Mesendoderm (in vitro differentiated cells): ENCODE data around the gene FILIP1.

Source experiments
- DNase-seq: peaks from one replicate; pipeline ENCODE4 v3.0.0; 2013
- H2AK5ac ChIP-seq: 2 replicates; pipeline ENCODE4 v1.6.1; 2013; ENCODE audit warnings: low read length, inconsistent platforms
- H2BK120ac ChIP-seq: 2 replicates; pipeline ENCODE4 v1.6.1; 2013; ENCODE audit warnings: low read depth, mild to moderate bottlenecking, low read length, moderate library complexity, mixed read lengths
- H2BK15ac ChIP-seq: replicated peaks from 2 replicates; pipeline ENCODE4 v1.6.1; 2013; ENCODE audit warnings: low read depth, mild to moderate bottlenecking, moderate library complexity
- H2BK5ac ChIP-seq: 2 replicates; pipeline ENCODE4 v1.6.1; 2013; ENCODE audit warnings: low read length, inconsistent platforms
- H3K18ac ChIP-seq: 2 replicates; pipeline ENCODE4 v1.6.1; 2013; ENCODE audit warnings: mild to moderate bottlenecking, low read length, mixed read lengths
- H3K23ac ChIP-seq: one replicate; pipeline ENCODE4 v1.6.1; 2013; ENCODE audit warnings: low read length
- H3K27ac ChIP-seq: 2 replicates; pipeline ENCODE4 v1.5.1; 2013; ENCODE audit warnings: low read depth, mild to moderate bottlenecking, inconsistent platforms, low read length, moderate library complexity
- H3K27me3 ChIP-seq: 2 replicates; pipeline ENCODE4 v1.6.1; 2013; ENCODE audit warnings: low read length, control low read depth, mild to moderate bottlenecking, inconsistent platforms; ENCODE audit not compliant: insufficient read depth, poor library complexity
- H3K36me3 ChIP-seq: 2 replicates; pipeline ENCODE4 v1.6.1; 2013; ENCODE audit warnings: low read length, inconsistent platforms; ENCODE audit not compliant: control insufficient read depth, insufficient read depth
- H3K4ac ChIP-seq: one replicate; pipeline ENCODE4 v1.6.1; 2013; ENCODE audit warnings: low read depth, mild to moderate bottlenecking, low read length, moderate library complexity
- H3K4me1 ChIP-seq: 2 replicates; pipeline ENCODE4 v1.6.1; 2013; ENCODE audit warnings: low read depth, low read length, inconsistent platforms; ENCODE audit not compliant: control insufficient read depth
- H3K4me2 ChIP-seq: 2 replicates; pipeline ENCODE4 v1.6.1; 2013; ENCODE audit warnings: low read length
- H3K4me3 ChIP-seq: 2 replicates; pipeline ENCODE4 v1.5.1; 2013; ENCODE audit warnings: mild to moderate bottlenecking, low read length
- H3K56ac ChIP-seq: one replicate; pipeline ENCODE4 v1.6.1; 2013; ENCODE audit warnings: low read length
- H3K79me1 ChIP-seq: 2 replicates; pipeline ENCODE4 v1.6.1; 2013; ENCODE audit warnings: low read length, inconsistent platforms
- H3K79me2 ChIP-seq: 2 replicates; pipeline ENCODE4 v1.6.1; 2013; ENCODE audit warnings: mild to moderate bottlenecking, low read length; ENCODE audit not compliant: control insufficient read depth, insufficient read depth
- H3K9ac ChIP-seq: 2 replicates; pipeline ENCODE4 v1.6.1; 2013; ENCODE audit warnings: low read length, inconsistent platforms
- H4K5ac ChIP-seq: one replicate; pipeline ENCODE4 v1.6.1; 2013; ENCODE audit warnings: low read length
- H4K8ac ChIP-seq: one replicate; pipeline ENCODE4 v1.6.1; 2013; ENCODE audit warnings: low read depth, mild to moderate bottlenecking, control low read depth, low read length, moderate library complexity
- WGBS: extraction: QIAGEN DNeasy Blood & Tissue Kit; methylation state at CpG from one replicate; pipeline ENCODE4 v1.1.7; 2013; ENCODE audit warnings: low lambda C conversion rate, missing lambda C conversion rate; ENCODE audit not compliant: insufficient coverage; ENCODE audit errors: extremely low coverage; 5-methylcytosine and 5-hydroxymethylcytosine counted together

The FILIP1 gene

DNA sequence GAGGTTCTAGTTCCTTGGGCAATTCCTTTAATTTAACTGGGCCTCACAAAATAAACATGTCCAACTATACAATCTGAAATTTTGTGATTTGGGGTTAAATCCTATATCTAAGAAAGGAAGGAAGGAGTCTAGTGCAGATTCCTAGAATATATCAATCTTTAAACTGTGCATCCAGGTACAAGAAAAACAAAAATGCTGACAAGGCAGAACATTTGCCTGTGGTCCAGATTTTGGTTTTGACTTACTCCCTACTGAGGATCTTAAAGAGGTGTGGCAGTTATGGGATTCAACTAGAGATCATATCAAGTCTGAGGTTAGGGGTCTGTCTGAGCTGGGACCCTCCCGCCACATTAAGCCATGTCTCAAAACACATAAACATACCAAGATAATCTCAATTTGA is 232.3 kb downstream of the FILIP1 start:
- WGBS = no CpG with 5 or more reads among the region's 1 CpG
- H3K27ac ChIP-seq = no peak overlapping the region
- H3K27me3 ChIP-seq = no peaks in the 10 kb centered on the region
- H3K4me1 ChIP-seq = no peaks in the 10 kb centered on the region
- no peak overlapping the region for H3K4me3 ChIP-seq
- no peak overlapping the region for H4K8ac ChIP-seq
- H3K56ac ChIP-seq = no peak overlapping the region
- H2BK15ac ChIP-seq = no peak overlapping the region
- H3K9ac ChIP-seq = no peak overlapping the region
- H2BK120ac ChIP-seq = no peak overlapping the region
- no peak overlapping the region for H3K4me2 ChIP-seq
- no peak overlapping the region for H3K23ac ChIP-seq
- no peaks in the 10 kb centered on the region for H3K79me2 ChIP-seq
- H2AK5ac ChIP-seq = no peak overlapping the region
- H3K36me3 ChIP-seq = no peaks in the 10 kb centered on the region
- H3K18ac ChIP-seq = no peak overlapping the region
- no peak overlapping the region for H2BK5ac ChIP-seq
- H4K5ac ChIP-seq = no peak overlapping the region
- no peak for DNase-seq
- no peak overlapping the region for H3K4ac ChIP-seq
- no peaks in the 10 kb centered on the region for H3K79me1 ChIP-seq

DNA sequence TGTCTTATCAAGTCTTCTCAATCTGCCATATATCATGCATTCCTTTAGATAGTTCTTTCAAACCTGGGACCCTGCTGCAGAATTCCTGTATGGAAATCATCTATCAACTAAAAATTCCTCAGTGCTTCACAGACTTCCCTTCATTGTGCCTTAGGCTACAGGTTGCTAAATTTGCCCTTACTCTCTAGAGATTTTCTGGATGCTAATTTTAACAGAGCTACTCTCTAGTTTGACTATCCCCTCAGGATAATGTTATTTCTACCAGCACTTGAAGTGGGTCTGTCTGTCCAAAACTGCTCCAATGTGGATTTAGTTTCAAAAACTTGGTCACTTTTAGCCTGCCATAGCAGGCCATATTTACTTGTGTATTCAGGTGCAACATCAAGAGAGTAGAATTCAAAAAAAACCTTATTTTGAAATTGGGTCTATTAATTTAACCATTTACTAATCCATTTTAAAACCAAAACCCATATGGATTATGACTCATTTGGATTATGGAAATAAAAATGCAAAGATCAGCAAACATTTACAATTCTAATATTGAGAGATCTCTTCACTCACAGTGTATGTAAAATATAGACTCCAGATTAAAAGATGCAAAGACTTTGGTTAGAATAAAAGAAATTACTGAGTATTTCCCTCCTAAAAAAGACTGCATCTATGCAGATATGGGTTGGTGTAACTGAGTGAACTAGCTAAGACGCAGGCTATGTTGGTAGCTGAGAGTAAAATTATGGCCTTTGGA is 236.1 kb downstream of the FILIP1 start:
- H2BK120ac ChIP-seq = no peak overlapping the region
- no peak overlapping the region for H3K4me2 ChIP-seq
- WGBS = no CpG with 5 or more reads among the region's 1 CpG
- H3K79me1 ChIP-seq = no peaks in the 10 kb centered on the region
- no peak overlapping the region for H3K23ac ChIP-seq
- no peak overlapping the region for H3K4me3 ChIP-seq
- no peaks in the 10 kb centered on the region for H3K79me2 ChIP-seq
- no peaks in the 10 kb centered on the region for H3K36me3 ChIP-seq
- no peak overlapping the region for H4K8ac ChIP-seq
- no peak overlapping the region for H4K5ac ChIP-seq
- H3K18ac ChIP-seq = no peak overlapping the region
- no peak overlapping the region for H3K9ac ChIP-seq
- no peak overlapping the region for H3K4ac ChIP-seq
- DNase-seq = peak; percentile 50
- H3K56ac ChIP-seq = no peak overlapping the region
- H2BK15ac ChIP-seq = no peak overlapping the region
- no peak overlapping the region for H3K27ac ChIP-seq
- H3K27me3 ChIP-seq = no peaks in the 10 kb centered on the region
- no peak overlapping the region for H2BK5ac ChIP-seq
- no peak overlapping the region for H2AK5ac ChIP-seq
- no peaks in the 10 kb centered on the region for H3K4me1 ChIP-seq

DNA sequence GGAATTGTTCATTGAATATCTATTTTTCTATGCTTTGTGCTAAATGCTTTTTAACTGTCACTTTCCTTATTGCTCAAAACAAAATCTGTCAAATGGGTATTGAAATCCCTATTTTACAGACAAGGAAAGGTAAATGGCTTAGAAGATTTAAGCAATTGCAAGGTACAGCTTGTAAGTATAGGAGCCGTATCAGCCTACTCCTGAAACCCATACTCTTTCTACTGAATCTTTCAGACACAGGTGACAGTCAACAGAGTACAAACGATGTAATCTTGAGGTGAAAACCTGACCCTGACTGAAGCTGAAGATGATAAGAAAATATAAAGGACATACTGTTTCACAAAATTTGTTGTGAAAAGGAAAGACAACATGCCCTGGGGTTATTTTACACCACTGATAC is 243.0 kb downstream of the FILIP1 start:
- Histone ChIP-seq H2BK120ac (no peak overlapping the region), H3K9ac (no peak overlapping the region), H3K4ac (no peak overlapping the region), H3K56ac (no peak overlapping the region), H3K36me3 (no peaks in the 10 kb centered on the region), H3K79me1 (no peaks in the 10 kb centered on the region), H3K4me3 (no peak overlapping the region), H3K4me2 (no peak overlapping the region), H3K79me2 (no peaks in the 10 kb centered on the region), H2BK5ac (no peak overlapping the region), H3K4me1 (no peaks in the 10 kb centered on the region), H2BK15ac (no peak overlapping the region), H3K18ac (no peak overlapping the region), H3K27me3 (no peaks in the 10 kb centered on the region), H3K27ac (no peak overlapping the region), H4K8ac (no peak overlapping the region), H2AK5ac (no peak overlapping the region), H4K5ac (no peak overlapping the region), H3K23ac (no peak overlapping the region)
- DNase-seq = no peak
- WGBS = no CpG with 5 or more reads among the region's 2 CpGs

DNA sequence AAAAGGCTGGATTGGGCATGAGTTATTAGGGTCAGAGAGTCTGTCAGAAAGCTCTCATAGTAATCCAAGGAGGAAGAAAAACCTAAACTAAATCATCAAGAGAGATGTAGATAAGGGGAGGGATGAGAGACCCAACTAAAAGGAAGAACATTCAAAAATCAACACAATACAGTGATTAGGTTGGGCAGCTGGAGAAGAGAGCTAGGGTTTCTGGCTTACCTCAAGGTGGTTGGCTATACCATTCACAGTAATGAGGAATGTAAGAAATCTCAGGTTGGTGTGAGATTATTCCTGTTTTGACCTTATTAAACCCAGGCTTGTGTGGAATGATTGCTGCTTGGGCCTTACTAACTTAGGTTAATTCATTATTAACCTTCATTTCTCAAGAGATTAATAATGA is 243.8 kb downstream of the FILIP1 start:
- no peak overlapping the region for H4K8ac ChIP-seq
- no peaks in the 10 kb centered on the region for H3K36me3 ChIP-seq
- no peak overlapping the region for H3K4me3 ChIP-seq
- no peak overlapping the region for H3K23ac ChIP-seq
- H3K27ac ChIP-seq = no peak overlapping the region
- H3K9ac ChIP-seq = no peak overlapping the region
- H3K56ac ChIP-seq = no peak overlapping the region
- no peak overlapping the region for H3K4ac ChIP-seq
- H2BK15ac ChIP-seq = no peak overlapping the region
- H4K5ac ChIP-seq = no peak overlapping the region
- H2BK120ac ChIP-seq = no peak overlapping the region
- H3K79me1 ChIP-seq = no peaks in the 10 kb centered on the region
- H3K18ac ChIP-seq = no peak overlapping the region
- H2BK5ac ChIP-seq = no peak overlapping the region
- H3K4me1 ChIP-seq = no peaks in the 10 kb centered on the region
- no peaks in the 10 kb centered on the region for H3K27me3 ChIP-seq
- no peak overlapping the region for H3K4me2 ChIP-seq
- DNase-seq = no peak
- H2AK5ac ChIP-seq = no peak overlapping the region
- no peaks in the 10 kb centered on the region for H3K79me2 ChIP-seq

DNA sequence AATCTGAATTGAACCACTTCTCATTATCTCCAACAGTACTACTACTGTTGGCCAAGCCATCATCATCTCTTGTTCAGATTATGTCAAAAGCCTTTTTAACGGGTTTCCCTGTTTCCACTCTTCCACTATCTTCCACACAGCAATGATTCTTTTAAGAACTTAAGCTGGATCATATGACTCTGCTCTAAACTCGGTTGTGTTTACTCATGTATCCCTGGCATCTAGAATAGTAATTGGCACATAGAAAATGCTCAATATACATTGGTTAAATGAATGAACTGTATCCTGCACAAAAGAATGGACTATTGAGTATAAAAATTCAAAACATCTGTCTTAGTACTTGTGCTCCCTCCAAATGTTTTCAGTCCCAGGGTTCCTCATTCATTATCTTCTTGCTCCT is 247.2 kb downstream of the FILIP1 start:
- Histone ChIP-seq H3K79me1 (no peaks in the 10 kb centered on the region), H3K27ac (no peak overlapping the region), H2BK5ac (no peak overlapping the region), H2BK120ac (no peak overlapping the region), H3K18ac (no peak overlapping the region), H3K27me3 (no peaks in the 10 kb centered on the region), H3K79me2 (peaks cover 12% of the 10 kb centered on the region), H4K8ac (no peak overlapping the region), H2AK5ac (no peak overlapping the region), H3K4ac (no peak overlapping the region), H4K5ac (no peak overlapping the region), H3K9ac (no peak overlapping the region), H3K4me3 (no peak overlapping the region), H3K4me1 (no peaks in the 10 kb centered on the region), H3K4me2 (no peak overlapping the region), H3K56ac (no peak overlapping the region), H3K36me3 (no peaks in the 10 kb centered on the region), H3K23ac (no peak overlapping the region), H2BK15ac (no peak overlapping the region)
- no peak for DNase-seq
- no CpG with 5 or more reads among the region's 2 CpGs for WGBS

DNA sequence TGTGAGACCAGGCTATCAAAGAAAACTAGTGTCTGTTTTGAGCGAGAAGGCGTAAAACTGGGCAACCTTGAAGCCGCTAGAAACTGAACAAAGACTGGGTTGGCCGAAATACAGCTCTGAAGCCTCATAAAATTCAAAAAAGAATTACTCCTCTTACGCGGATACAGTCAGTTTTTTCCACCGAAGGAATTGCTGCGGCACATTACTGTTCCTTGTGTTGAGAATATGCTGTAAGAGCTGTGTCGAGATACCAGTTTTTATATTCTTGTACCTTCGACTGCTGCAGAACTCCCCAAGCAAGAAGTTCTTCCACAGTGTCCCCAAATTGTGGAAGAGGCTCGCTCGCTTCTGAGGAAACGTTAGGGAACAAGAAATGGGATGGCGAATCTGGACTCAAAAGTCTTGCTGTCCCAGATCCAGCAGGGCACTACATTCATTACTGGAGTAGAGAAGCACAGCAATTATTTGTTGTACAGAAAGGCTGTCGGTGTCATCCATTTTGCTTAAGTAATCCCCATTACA is 249.5 kb downstream of the FILIP1 start:
- H3K9ac ChIP-seq = peak overlapping the region; percentile 90
- no peak for DNase-seq
- no peak overlapping the region for H3K4ac ChIP-seq
- no peaks in the 10 kb centered on the region for H3K79me1 ChIP-seq
- no peak overlapping the region for H2BK120ac ChIP-seq
- H3K27ac ChIP-seq = no peak overlapping the region
- H4K8ac ChIP-seq = peak overlapping the region; percentile 43
- no peaks in the 10 kb centered on the region for H3K4me1 ChIP-seq
- peaks cover under 1% of the 10 kb centered on the region for H3K36me3 ChIP-seq
- no CpG with 5 or more reads among the region's 15 CpGs for WGBS
- H2BK15ac ChIP-seq = no peak overlapping the region
- no peak overlapping the region for H2AK5ac ChIP-seq
- H2BK5ac ChIP-seq = no peak overlapping the region
- no peaks in the 10 kb centered on the region for H3K27me3 ChIP-seq
- H3K79me2 ChIP-seq = peaks cover 12% of the 10 kb centered on the region
- peak overlapping the region; percentile 3 for H4K5ac ChIP-seq
- peak overlapping the region; percentile 78 for H3K18ac ChIP-seq
- H3K4me2 ChIP-seq = peak overlapping the region; percentile 83
- no peak overlapping the region for H3K23ac ChIP-seq
- peak overlapping the region; percentile 74 for H3K4me3 ChIP-seq
- peak overlapping the region; percentile 87 for H3K56ac ChIP-seq
